ENCODE measurements around the gene DEAF1.

DEAF1 gene

GRCh38 chr11:721247-721740, 26.3 kb upstream of the DEAF1 start:
- no peak for FAIRE-seq

- no peak for FAIRE-seq
Measured at GRCh38 chr11:720642-721246, 25.7 kb upstream of the DEAF1 start.

GRCh38 chr11:720017-720641, 25.1 kb upstream of the DEAF1 start:
- no peak for FAIRE-seq

- FAIRE-seq, result no peak
Measured at GRCh38 chr11:719214-720016, 24.4 kb upstream of the DEAF1 start.

- peak; percentile 33 for FAIRE-seq
Measured at GRCh38 chr11:714436-714835, 19.4 kb upstream of the DEAF1 start.

GRCh38 chr11:709109-709997, 14.3 kb upstream of the DEAF1 start:
- FAIRE-seq, result no peak

- no peak for FAIRE-seq
Measured at GRCh38 chr11:708511-708910, 13.5 kb upstream of the DEAF1 start.

GRCh38 chr11:707817-708420, 12.9 kb upstream of the DEAF1 start:
- FAIRE-seq, result no peak

- no peak for FAIRE-seq
Measured at GRCh38 chr11:706957-707816, 12.2 kb upstream of the DEAF1 start.

GRCh38 chr11:706439-706956, 11.5 kb upstream of the DEAF1 start:
- no peak for FAIRE-seq

- no peak for FAIRE-seq
Measured at GRCh38 chr11:705646-706438, 10.8 kb upstream of the DEAF1 start, which contains the start of gene EPS8L2. Gene EPS8L2 (plus strand): TSS chr11:706231. CDS start chr11:709408, 3,177 bp downstream.

GRCh38 chr11:704781-705645, 10.0 kb upstream of the DEAF1 start:
- FAIRE-seq, result no peak

- no peak for FAIRE-seq
Measured at GRCh38 chr11:704228-704674, 9.2 kb upstream of the DEAF1 start.

GRCh38 chr11:703506-703905, 8.5 kb upstream of the DEAF1 start:
- no peak for FAIRE-seq

- FAIRE-seq, result no peak
Measured at GRCh38 chr11:702462-703461, 7.7 kb upstream of the DEAF1 start.

- no peak for FAIRE-seq
Measured at GRCh38 chr11:701741-702461, 6.9 kb upstream of the DEAF1 start.

- FAIRE-seq, result no peak
Measured at GRCh38 chr11:699753-700152, 4.7 kb upstream of the DEAF1 start.
